HG02588 (cell line): ENCODE measurements around the gene C19orf85.

ENCODE experiments used
- ATAC-seq: cut with Tn5 transposase; IDR thresholded peaks from one replicate; pipeline ENCODE4 v1.9.1; 2021; ENCODE audit warnings: mild to moderate bottlenecking, moderate library complexity; ENCODE audit not compliant: unreplicated experiment

The C19orf85 gene

DNA sequence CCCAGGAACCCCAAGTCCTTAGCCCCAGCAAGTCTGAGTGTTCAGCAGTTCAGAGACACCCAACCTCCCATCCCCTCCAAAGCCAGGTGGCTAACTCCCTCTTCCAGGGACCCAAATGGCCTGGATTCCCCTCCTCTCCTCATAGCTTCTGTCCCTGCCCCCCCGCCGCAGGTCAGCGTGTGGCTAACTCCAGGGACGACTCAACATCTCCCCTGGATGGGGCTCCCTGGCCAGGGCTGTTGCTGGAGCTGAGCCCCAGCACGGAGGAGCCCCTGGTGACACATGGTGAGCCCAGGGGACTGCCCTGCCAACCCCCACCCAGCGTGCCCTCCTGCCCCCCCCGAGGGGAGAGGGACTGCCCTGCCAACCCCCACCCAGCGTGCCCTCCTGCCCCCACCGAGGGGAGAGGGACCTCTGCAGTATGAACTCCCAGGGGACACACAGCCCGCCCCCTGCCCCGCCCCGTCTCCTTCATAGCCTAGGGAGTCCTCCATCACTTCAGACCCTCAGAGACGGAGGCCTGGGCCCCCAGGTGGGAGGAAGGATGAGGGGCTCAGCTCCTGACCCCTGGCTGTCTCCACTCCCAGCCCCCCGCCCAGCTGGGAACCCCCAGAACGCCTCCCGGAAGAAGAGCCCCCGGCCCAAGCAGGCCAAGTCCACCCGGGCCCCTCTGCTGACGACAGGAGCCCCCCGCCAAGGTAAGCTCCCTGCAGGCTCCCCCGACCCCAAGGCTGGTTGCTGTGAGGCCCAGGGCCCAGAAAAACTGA, 25.3 kb upstream of the C19orf85 start:
- no peak for ATAC-seq

DNA sequence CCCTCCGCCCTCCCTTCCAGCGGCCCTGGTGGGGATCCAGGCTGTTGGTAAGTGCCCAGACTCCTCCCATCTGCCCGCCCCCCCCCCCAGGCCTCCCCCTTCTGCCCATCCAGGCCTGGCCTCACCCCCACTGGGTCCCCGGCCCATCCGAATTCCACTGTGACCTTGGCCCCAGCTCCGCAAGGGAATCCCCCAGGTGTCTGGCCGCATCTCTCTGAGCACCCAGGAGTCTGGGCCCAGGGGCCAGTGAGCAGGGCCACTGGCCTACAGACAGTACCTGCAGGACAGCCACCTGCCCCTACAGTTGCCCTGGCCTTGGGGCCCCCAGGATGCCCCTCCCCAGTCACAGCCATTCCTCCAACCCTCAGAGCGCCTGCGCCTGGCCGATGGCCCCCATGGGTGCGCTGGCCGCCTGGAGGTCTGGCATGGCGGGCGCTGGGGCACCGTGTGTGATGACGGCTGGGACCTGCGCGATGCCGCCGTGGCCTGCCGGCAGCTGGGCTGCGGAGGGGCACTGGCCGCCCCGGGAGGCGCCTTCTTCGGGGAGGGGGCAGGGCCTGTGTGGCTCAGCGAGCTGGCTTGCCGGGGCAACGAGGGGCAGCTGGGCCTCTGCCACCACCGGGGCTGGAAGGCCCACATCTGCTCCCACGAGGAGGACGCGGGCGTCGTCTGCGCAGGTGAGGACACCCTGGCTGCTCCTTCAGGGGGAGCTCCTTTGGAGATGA, 24.6 kb upstream of the C19orf85 start:
- no peak for ATAC-seq

DNA sequence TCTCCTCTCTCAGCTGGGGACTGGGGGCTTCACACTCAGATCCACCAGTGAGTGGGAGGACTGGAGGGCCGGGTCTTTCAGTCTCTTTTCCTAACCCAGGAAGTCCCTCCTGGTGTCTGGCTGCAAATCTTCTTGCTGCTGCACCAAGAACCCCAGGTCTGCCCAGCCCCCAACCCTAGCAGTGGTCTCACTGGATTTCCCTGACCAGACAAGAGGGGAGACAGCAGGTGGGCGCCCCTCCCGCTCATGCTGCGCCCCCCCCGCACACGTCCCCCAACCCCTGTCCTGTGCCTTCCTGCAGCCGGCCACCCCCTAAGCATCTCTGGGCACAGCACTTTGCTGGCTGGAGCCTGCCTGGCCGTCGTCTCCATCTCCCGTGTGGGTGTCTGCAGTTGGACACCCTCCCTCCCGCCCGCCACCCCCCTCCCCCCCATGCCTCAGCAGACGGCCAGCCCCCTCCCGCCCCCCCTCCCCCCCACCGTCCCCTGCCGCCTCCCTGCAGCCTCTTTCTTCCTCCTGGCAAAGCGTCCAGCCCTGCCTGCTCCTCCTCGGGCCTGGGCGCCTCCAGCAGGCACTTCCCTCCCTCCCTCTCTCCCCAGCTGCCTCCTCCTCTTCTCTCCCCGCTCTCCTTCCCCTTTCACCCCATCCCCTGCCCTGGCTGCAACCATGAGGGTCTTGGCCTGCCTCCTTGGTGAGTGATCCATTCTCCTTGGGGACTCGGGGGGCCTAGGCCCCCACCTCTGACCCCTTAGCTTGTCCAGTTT, 23.6 kb upstream of the C19orf85 start, which contains the start of gene SSC5D:
Gene SSC5D (plus strand): TSS at position 513 of the 764 bp plus-strand sequence. CDS start 154 bp downstream, at position 667.
- no peak for ATAC-seq

DNA sequence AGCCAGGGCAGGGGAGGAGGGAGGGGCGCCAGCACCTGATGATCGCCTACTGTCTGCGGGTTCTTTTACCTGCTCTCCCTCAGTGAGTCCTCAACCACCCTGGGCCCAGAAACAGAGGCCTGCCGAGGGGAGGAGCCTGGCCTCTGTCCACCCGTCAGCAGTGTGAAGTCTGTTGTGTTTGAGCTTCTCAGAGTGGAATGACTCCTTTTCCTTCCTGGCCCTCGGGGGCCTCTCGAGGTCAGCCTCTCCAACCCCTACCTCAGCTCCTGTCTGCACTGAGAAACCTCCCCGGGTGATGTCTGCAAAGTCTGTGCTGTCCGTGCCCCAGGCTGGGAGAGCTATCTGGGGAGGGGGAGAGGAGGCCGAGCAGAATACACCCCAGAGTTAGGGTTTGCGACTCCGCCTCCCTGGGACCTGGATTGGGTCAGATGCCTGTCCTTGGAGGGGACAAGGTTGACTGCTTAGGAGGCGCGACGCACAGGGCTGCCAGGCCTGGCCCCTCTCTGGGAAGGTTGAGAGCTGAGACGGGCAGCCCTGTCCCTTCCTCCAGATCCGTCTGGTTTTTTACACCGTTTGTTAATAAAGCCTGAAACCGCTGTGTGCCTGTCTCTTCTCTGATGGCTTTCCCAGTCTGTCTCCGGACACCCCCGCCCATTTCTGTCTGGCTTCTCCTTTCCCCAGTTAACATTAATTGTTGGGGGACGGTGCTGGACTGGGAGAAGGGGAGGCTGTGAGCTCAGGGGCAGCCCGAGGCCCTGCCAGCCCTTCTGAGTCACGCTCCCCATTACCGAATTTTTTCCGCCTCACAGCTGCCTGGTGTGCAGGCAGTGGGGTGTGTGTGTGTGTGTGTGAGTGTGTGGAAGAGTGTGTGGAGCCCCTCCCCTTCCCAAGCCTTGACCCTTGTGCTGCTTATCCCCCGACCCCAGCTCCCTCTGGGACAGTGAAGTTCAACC, 22.7 kb upstream of the C19orf85 start:
- ATAC-seq, result no peak

DNA sequence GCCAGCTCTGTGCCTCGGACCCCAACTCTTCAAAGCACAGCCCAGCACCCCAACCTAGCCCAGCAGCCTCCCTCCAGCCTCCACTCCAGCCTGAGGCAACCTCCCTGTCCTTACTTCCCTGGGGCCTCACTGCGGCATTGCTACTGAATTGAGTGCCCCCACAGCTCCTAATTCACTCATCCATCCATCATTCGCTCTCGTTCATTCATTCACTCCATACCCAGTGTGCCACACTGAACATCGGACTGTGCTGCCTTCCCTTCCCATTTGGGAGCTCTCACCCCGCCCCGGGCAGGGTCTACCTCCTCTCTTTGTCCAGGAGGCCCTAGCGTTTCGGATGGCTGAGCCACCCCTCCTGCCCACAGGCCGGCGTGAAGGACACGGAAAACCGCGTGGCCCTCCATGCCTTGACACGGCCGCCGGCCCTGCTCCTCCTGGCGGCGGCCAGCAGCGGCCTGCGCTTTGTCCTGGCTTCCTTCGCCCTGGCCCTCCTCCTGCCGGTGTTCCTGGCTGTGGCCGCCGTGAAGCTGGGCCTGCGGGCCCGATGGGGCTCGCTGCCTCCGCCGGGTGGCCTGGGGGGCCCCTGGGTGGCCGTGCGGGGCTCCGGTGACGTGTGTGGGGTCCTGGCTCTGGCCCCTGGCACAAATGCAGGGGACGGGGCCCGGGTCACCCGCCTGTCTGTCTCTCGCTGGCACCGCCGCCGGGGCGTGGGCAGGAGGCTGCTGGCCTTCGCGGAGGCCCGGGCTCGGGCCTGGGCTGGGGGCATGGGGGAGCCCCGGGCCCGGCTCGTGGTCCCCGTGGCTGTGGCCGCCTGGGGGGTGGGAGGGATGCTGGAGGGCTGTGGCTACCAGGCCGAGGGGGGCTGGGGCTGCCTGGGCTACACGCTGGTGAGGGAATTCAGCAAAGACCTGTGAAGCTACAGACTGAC, 21.8 kb upstream of the C19orf85 start:
- no peak for ATAC-seq

DNA sequence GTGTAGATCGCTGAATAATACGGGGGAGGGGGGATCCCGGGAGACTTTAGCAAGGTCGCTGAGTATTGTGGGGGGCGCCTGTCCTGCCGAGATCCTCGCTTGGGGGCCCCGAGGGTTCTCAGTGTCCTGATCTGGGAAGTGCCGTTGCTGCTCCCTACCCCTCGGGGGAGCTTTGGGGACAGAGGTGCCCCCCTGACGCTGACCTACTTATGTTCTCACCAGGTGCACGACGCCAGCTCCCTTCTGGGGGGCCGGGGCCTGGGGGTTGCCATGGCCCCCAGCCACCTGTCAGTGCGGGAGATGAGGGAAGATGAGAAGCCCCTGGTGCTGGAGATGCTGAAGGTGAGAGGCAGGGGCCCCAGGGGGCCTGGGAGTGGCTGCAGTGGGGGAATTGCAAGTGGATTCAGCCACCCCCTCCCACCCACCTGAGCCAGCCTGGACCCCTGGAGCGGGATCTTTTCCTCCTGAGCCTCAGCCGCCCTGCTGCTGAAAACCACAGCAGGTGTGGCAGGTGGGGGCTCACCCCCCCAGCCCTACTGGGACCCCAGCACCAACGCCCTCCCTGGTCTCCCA, 21.0 kb upstream of the C19orf85 start:
- no peak for ATAC-seq

DNA sequence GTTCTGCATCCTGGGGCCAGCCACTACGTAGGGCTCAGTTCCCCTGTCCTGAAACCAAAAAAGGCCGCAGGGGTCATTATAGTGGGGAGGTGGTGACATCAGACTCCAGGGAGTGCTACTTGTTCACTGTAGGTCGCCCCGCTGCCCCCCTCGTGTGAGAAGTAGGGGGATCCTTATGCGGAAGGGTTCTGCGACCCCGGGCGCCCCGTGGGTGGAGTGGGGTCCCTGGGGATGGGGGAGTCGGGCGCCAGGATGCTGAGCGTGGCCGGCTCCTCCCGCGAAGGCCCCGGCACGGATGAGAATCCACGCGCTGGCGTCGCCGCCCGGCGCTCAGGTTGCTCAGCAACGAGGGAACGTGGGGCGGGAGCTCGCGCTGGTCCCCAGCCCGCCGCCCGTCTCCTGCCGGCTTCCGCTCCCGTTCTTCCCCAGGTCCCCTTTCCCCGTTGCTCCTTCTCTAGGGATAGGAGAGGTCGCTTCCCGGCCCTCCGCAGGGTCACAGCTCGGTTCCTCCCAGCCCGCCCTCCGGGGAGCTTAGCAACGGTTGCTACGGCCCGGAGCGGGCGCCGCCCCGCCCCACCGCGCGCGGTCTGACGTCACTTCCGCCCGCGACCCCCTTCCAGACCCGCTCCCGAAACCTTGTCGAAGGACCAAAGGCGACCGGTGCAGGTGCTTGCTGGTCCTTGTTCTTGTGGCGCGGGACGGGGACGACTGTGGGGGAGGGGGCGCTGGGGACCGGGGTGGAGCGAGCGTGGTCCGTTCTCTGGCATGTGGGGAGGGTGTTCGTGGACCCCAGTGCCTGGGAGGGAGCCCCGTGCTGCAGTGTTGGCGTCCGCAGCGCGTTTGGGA, 20.3 kb upstream of the C19orf85 start, which contains the start of gene NAT14:
Gene NAT14 (plus strand): TSS at position 596 of the 846 bp plus-strand sequence. CDS start 521 bp downstream, outside the sequence.
- ATAC-seq, result peak; percentile 52

DNA sequence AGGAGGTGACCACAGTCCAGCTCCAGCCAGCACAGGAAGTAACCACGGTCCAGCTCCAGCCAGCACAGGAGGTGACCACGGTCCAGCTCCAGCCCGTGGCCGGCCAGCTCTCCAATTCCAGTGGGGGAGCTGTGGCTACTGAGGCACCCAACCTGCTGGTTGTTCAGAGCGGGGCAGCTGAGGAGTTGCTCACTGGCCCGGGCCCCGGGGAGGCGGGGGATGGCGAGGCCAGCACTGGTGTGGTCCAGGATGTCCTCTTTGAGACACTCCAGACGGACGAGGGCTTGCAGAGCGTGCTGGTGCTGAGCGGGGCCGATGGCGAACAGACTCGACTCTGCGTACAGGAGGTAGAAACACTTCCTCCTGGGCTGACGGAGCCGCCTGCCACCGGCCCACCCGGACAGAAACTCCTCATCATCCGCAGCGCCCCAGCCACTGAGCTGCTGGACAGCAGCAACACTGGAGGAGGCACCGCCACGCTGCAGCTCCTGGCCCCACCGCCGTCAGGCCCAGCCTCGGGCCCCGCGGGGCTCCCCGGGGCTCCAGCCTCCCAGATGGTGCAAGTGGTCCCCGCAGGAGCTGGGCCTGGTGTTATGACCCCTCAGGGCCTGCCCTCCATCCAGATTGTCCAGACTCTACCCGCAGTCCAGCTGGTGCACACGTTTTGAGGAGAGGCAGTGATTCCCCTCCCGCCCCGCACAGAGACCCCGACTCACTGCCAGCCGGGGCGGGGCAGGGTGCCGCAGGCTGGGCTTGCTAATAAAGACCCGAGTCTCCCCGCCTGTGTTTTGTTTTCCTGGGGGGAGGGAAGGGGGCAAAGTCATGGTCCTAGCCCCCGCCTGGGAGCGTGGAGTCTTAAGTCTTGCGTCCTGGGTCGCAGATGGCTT, 19.4 kb upstream of the C19orf85 start:
- ATAC-seq, result no peak

DNA sequence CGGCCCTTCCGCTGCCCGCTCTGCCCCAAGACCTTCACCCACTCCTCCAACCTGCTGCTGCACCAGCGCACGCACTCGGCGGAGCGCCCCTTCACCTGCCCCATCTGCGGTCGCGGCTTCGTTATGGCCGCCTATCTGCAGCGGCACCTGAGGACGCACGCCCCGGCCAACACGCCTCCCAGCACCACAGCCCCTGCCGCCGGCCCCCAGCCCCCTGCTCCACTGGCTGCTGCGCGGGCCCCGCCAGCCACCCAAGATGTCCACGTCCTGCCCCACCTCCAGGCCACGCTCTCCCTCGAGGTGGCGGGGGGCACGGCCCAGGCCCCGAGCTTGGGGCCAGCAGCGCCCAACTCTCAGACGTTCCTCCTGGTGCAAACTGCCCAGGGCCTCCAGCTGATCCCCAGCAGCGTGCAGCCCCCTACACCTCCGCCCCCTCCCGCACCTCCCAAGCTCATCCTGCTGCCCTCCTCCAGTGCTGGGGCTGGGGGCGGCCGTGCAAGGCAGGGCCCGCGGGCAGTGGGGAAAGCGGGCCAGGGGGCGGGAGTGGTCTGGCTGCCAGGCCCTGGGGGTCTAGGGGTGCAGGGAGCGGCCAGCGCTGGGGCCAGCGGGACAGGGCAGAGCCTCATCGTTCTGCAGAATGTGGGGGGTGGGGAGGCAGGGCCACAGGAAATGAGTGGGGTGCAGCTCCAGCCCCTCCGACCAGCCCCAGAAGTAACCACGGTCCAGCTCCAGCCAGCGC, 18.6 kb upstream of the C19orf85 start:
- no peak for ATAC-seq

DNA sequence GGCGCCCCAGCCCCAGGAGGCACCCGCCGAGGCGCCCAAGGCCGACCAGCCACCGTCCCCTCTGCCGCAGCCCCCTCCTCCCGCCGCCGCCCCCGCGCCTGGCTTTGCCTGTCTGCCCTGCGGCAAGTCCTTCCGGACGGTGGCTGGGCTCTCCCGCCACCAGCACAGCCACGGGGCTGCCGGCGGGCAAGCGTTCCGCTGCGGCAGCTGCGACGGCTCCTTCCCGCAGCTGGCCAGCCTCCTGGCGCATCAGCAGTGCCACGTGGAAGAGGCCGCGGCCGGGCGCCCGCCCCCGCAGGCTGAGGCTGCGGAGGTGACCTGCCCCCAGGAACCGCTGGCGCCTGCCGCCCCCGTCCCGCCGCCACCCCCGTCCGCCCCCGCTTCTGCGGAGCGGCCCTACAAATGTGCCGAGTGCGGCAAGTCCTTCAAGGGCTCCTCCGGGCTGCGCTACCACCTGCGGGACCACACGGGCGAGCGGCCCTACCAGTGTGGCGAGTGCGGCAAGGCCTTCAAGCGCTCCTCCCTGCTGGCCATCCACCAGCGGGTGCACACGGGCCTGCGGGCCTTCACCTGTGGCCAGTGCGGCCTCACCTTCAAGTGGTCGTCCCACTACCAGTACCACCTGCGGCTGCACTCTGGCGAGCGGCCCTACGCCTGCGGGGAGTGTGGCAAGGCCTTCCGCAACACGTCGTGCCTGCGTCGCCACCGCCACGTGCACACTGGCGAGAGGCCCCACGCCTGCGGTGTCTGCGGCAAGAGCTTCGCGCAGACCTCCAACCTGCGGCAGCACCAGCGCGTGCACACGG, 17.8 kb upstream of the C19orf85 start:
- no peak for ATAC-seq

DNA sequence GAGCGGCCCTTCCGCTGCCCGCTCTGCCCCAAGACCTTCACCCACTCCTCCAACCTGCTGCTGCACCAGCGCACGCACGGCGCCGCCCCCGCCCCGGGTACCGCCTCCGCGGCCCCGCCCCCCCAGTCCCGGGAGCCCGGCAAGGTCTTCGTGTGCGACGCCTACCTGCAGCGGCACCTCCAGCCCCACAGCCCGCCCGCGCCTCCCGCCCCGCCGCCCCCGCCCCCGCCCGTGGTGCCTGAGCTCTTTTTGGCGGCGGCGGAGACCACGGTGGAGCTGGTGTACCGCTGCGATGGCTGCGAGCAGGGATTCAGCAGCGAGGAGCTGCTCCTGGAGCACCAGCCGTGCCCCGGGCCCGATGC, 17.2 kb upstream of the C19orf85 start:
- ATAC-seq, result no peak

DNA sequence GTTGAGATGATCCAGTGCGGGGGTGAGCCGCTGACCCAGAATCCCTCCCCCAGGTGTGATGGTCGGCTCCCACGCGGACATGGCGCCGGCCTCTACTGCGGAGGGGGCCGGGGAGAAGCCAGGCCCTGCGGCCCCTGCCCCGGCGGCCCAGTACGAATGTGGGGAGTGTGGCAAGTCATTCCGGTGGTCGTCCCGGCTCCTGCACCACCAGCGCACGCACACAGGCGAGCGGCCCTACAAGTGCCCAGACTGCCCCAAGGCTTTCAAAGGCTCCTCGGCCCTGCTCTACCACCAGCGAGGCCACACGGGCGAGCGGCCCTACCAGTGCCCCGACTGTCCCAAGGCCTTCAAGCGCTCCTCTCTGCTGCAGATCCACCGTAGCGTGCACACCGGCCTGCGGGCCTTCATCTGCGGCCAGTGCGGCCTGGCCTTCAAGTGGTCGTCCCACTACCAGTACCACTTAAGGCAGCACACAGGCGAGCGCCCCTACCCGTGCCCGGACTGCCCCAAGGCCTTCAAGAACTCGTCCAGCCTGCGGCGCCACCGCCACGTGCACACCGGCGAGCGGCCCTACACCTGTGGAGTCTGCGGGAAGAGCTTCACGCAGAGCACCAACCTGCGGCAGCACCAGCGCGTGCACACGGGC, 16.7 kb upstream of the C19orf85 start:
- ATAC-seq, result no peak

DNA sequence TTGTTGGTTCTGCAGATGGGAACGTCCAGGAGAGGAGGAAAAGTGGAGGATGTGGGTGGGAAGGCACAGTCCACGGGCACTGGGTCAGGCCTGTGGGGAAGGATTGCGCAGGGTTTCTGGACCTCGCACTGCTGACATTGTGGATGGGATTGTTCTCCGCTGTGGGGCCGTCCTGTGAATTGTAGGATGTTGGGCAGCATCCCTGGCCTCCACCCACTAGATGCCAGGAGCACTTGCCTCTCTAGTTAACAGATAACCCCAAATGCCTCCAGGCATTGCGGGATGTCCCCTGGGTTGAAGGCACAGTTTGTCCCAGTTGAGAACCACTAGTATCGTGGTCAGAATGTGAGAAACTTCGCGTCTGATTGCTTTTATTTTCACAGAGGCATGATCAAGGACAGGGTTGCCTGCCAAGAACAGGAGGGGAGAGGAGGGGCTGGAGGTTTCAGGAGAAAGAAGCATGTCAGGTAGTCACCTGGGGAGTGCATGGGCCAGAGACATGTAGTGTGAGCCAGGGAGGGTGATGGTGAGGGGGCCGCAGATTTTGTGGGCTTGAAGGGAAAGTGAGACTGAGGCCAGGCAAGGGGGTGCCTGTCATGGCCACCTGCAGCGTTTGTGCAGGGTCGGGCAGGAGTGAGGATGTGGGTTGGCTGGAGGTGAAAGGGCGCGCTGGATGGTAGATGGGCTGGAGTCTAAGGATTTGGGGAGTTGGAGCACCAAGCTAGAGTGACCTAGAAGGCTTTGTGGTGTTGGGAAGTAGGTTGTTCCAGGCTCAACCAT, 15.1 kb upstream of the C19orf85 start:
- no peak for ATAC-seq

DNA sequence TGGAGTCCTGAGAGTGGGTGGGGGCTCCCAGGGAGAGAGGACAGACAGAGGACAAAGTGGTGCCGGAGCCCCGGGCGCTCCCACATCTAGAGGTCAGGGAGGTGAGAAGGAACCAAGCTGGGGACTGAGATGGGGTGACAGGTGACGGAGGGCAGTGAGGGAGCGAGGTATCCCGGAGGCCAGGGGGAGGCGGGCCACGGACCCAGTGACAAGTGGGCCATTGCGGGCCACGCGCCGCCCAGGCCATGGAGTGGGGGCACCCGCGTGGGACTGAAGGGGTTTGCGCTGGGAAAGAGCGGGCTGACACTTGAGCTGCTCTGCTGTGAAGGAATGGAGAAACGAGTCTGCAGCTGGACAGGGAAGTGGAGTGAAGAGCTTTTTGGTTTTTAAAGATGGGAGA, 14.5 kb upstream of the C19orf85 start:
- no peak for ATAC-seq
